Ovary (tissue), 10 donors: Measurements from ENCODE around the gene INCA1. TPM values are rescaled to one million over a fixed set of nuclear protein-coding genes. Genes with fewer than 3 reads are reported as not detected.

Experiments used
- DNase-seq, 5 donors: peaks; one replicate each; pipeline ENCODE4 v3.0.0-alpha.2; 2019 to 2020
- H3K27ac ChIP-seq, 2 donors: fragments of 200-600 bp; one replicate each; pipeline versions ENCODE4 v1.5.1 to v1.8.0; 2019 to 2022
- H3K27me3 ChIP-seq: fragments of 200-600 bp; one replicate; pipeline ENCODE4 v1.8.0; 2022
- H3K36me3 ChIP-seq: fragments of 200-600 bp; sonication (generic); one replicate; pipeline ENCODE4 v1.5.1; 2019
- H3K4me1 ChIP-seq: one replicate; pipeline ENCODE4 v1.8.1; 2013; ENCODE audit warnings: mild to moderate bottlenecking, moderate library complexity; ENCODE audit not compliant: insufficient read depth
- H3K4me3 ChIP-seq: fragments of 200-600 bp; sonication (generic); one replicate; pipeline ENCODE4 v1.5.1; 2017
- H3K9me3 ChIP-seq, 2 donors: fragments of 200-600 bp in 1 of 2; sonication (generic) in 1 of 2; one replicate each; pipeline versions ENCODE4 v1.5.1 to v1.8.1; 2013 to 2019; ENCODE audit warnings: mild to moderate bottlenecking in 1 of 2, moderate library complexity in 1 of 2
- EP300 ChIP-seq: sonication (generic); formaldehyde crosslinking; IDR thresholded peaks from one replicate; pipeline ENCODE4 v1.6.1; 2017; ENCODE audit warnings: antibody characterized with exemption
- POLR2A ChIP-seq: fragments of 450-650 bp; IDR thresholded peaks from one replicate; pipeline ENCODE4 v1.6.1; 2017; ENCODE audit warnings: antibody characterized with exemption, mild to moderate bottlenecking, moderate library complexity
- WGBS, 3 donors: extraction: QIAGEN DNeasy Blood & Tissue Kit in 1 of 3; methylation state at CpG; one replicate each; pipeline versions ENCODE4 v1.1.5 to v1.1.7; 2013 to 2017; 5-methylcytosine and 5-hydroxymethylcytosine counted together
- intact Hi-C, 4 donors: fragments of 100-400 bp; cut with DNase I; formaldehyde crosslinking; loops; one replicate each; pipeline versions ENCODE4 v1.11.0 to v1.15.1; 2022 to 2023
- long read RNA-seq, 3 donors: library from polyadenylated mRNA in 2 of 3; unstranded in 2 of 3; transcript quantifications; one replicate each; pipeline ENCODE4 v2.0.0 and lab custom pipeline, GENCODE V29; 2021 to 2026
- polyA plus RNA-seq, 2 donors: library from polyadenylated mRNA; stranded (reverse); fragments of 200-250 nt in 1 of 2; fragments of 350-450 nt in 1 of 2; fragmentation: Illumina TruSeq in 1 of 2; extraction: RNeasy Lipid Tissue Mini Kit (QIAGEN cat#74804) in 1 of 2; gene quantifications; one replicate each; pipeline ENCODE4 v1.2.3, GENCODE V29; 2013 to 2014
- total RNA-seq, 7 donors: library from RNA; depleted of rRNA in 2 of 7; stranded (reverse); fragments of >200 nt in 2 of 7; fragmentation: NEBNext Ultra II Directional in 3 of 7; extraction: Animal tissue kit (Norgen Biotek cat#: 25700) in 3 of 7; gene quantifications; one replicate each; pipeline versions ENCODE4 v1.1.0 to v1.2.4, GENCODE V29; 2016 to 2023
- TF ChIP-seq, protein P1 (sequence below), 3 donors: fragments of 450-650 bp in 2 of 3; fragments of 200-600 bp in 1 of 3; IDR thresholded peaks; one replicate each; pipeline versions ENCODE4 v1.5.1 to v1.8.0; 2016 to 2022; ENCODE audit warnings: antibody characterized with exemption in 3 of 3, mild to moderate bottlenecking in 1 of 3
- donor health status: DM: no; HTN: no; CAD: no; lungs with moderate emphysema.
- donor health status: DM: no; HTN: no; CAD: no.
- donor health status: Bipolar disorder and iron deficiency.
- donor health status: DM: yes; HTN: yes; CAD: no.
- donor health status: DM: no; HTN: no; CAD: no.
- donor health status: DM: yes; HTN: yes; CAD: no.

Gene INCA1, protein sequence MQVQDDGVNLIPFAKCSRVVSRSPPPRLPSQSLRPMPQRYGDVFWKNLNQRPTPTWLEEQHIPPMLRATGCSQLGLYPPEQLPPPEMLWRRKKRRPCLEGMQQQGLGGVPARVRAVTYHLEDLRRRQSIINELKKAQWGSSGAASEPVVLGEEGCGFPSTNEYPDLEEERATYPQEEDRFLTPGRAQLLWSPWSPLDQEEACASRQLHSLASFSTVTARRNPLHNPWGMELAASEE
- total RNA-seq, result 1 to 10 TPM in 6 of 7 donors, under 1 TPM in 1; 0.95 to 5.0 (median 1.9) TPM
- polyA plus RNA-seq, result 1 to 10 TPM; 1.5 to 2.8 TPM
- long read RNA-seq, donor 1, result 0 reads
- long read RNA-seq, donor 2, partial matches to known transcripts, result 5 of 35 reads
- long read RNA-seq, donor 2, other reads (novel, unspliced or antisense), result 29 of 35 reads
- long read RNA-seq, donor 3, partial matches to known transcripts, result 0 of 5 reads
- long read RNA-seq, donor 3, other reads (novel, unspliced or antisense), result 4 of 5 reads

DNA sequence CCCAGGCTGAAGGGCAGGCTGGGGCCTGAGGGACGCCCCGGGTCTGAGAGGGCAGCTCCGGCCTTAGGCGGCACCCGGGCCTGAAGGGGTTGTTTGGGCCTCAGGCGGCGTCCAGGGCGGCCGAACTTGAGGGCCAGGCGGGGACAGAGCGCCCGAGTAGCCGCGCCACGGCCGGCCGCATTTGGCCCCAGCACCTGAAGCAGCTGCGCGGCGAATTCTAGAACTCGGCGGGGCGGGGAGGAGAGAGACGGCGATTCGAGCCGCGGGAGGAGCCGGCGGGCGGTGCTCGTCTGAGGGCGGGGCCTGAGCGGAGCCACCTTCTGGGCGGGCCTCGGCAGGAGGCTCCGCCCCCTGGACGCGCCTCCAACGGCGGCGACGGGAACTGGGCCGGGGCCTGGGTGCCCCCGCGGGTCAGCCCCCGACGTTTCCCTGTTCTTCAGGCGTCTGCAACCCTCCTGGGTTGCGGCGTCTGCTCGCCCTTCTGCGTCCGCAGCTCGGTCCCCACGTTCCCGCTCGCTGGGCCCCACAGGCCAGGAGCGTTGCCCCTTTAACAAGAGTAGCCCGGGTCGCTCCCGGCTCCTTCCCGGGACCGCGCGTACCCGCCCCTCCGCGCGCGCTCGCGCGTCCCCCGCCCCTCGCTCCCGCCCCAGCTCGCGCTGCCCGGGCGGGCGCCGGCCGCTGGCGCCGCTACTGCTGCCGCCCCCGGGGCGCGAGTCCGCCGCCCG lies at the start of gene INCA1, which contains the start of gene KIF1C:
TSS of gene INCA1 (minus strand) at position 221 of the 725 bp plus-strand sequence. CDS start 3,085 bp downstream, outside the sequence.
TSS of gene KIF1C (plus strand) at position 649 of the 725 bp plus-strand sequence. CDS start 2,297 bp downstream, outside the sequence.
- H3K4me3 ChIP-seq, result peak within 1 kb of the TSS; percentile 75
- no peaks in the 10 kb centered on the region for H3K9me3 ChIP-seq
- no peaks in the 10 kb centered on the region for H3K27me3 ChIP-seq
- H3K4me1 ChIP-seq, result peaks cover 12% of the 10 kb centered on the region
- 0% methylated on average over 30 to 93 of the region's 93 CpGs for WGBS, 3 donors
- TF ChIP-seq POLR2A, result peak; percentile 74
- TF ChIP-seq, protein P1, sequence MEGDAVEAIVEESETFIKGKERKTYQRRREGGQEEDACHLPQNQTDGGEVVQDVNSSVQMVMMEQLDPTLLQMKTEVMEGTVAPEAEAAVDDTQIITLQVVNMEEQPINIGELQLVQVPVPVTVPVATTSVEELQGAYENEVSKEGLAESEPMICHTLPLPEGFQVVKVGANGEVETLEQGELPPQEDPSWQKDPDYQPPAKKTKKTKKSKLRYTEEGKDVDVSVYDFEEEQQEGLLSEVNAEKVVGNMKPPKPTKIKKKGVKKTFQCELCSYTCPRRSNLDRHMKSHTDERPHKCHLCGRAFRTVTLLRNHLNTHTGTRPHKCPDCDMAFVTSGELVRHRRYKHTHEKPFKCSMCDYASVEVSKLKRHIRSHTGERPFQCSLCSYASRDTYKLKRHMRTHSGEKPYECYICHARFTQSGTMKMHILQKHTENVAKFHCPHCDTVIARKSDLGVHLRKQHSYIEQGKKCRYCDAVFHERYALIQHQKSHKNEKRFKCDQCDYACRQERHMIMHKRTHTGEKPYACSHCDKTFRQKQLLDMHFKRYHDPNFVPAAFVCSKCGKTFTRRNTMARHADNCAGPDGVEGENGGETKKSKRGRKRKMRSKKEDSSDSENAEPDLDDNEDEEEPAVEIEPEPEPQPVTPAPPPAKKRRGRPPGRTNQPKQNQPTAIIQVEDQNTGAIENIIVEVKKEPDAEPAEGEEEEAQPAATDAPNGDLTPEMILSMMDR (IDR thresholded peaks at IDR 0.05), result peak in 2 of 3 donors; percentile 54 to 59
- no peak for TF ChIP-seq EP300
- peak; percentile 94 to 96 (median 95) for DNase-seq
- intact Hi-C loops, result no loop called here
- H3K27ac ChIP-seq, result peak within 1 kb of the TSS; percentile 74 to 90
- H3K36me3 ChIP-seq, result no peaks in the 10 kb centered on the region

DNA sequence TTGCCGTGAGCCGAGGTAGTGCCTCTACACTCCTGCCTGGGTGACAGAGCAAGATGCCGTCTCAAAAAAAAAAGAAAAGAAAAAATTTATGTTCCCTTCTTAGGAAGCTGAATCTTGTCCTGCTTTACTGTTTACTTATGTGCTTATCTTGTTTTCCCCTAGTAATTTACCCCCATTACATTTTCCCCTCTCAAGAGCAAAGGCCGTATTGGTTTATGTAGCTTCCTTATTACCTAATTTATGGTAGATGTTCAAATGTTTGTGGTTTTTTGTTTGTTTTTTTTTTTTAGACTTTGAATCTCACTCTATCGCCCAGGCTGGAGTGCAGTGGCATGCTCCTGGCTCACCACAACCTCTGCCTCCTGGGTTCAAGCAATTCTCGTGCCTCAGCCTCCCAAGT lies 48.2 kb upstream of the INCA1 start:
- no peak overlapping the region for H3K4me3 ChIP-seq
- no peaks in the 10 kb centered on the region for H3K9me3 ChIP-seq
- no peak overlapping the region for H3K27ac ChIP-seq
- WGBS, 3 donors, result 84 to 90% (median 88%) methylated on average over 6 of the region's 6 CpGs
- H3K36me3 ChIP-seq, result no peaks in the 10 kb centered on the region
- TF ChIP-seq POLR2A, result no peak
- TF ChIP-seq EP300, result no peak
- TF ChIP-seq, protein P1 (IDR thresholded peaks at IDR 0.05), result no peak
- H3K4me1 ChIP-seq, result peaks cover 6% of the 10 kb centered on the region
- DNase-seq, result no peak
- intact Hi-C loops, result no loop called here
- H3K27me3 ChIP-seq, result no peaks in the 10 kb centered on the region

DNA sequence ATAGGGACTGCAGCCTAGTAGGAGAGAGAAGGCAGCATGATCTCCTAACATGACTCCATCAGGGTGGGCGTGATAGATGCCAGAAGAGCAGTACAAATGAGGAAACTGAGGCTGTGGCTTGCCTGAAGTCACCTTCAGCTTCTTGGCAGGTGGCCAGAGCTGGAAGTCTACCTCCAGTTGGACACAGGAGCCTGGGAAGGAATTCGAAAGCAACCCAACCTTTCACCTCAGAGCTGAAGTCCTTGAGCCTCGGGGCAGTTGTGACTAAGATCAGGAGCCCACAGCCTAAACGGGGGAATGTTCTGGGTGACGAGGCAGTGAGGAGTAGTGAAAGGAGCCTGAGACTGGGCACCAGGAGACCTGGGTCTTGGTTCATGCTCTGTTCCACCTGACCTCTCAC lies 47.3 kb upstream of the INCA1 start:
- no peaks in the 10 kb centered on the region for H3K27me3 ChIP-seq
- intact Hi-C loops, result no loop called here
- no peaks in the 10 kb centered on the region for H3K9me3 ChIP-seq
- H3K36me3 ChIP-seq, result no peaks in the 10 kb centered on the region
- WGBS, 3 donors, result 89 to 92% (median 90%) methylated on average over 4 to 5 of the region's 5 CpGs
- DNase-seq, result no peak
- H3K27ac ChIP-seq, result no peak overlapping the region
- H3K4me1 ChIP-seq, result peaks cover 2% of the 10 kb centered on the region
- no peak overlapping the region for H3K4me3 ChIP-seq
- TF ChIP-seq, protein P1 (IDR thresholded peaks at IDR 0.05), result no peak
- no peak for TF ChIP-seq POLR2A
- TF ChIP-seq EP300, result no peak

DNA sequence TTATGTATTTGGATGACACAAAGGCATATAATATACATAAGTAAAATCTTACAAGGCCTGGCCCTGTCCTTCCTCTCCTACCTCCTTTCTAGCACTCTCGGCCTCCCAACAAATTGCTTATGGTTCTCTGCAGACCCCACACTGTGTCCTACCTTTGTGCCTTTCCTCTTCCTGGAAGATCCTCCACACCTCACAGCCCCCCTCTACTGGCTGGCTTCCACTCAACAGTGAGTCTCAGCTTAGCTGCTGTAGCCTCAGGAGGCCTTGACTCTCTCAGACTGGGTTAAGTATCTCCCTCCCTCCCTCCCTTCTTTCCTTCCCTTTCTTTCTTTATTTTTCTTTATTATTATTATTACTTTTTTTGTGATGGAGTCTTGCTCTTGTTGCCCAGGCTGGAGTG lies 46.2 kb upstream of the INCA1 start:
- no peaks in the 10 kb centered on the region for H3K4me1 ChIP-seq
- TF ChIP-seq, protein P1 (IDR thresholded peaks at IDR 0.05), result no peak
- TF ChIP-seq EP300 (no peak), POLR2A (no peak)
- H3K27ac ChIP-seq, result no peak overlapping the region
- H3K36me3 ChIP-seq, result no peaks in the 10 kb centered on the region
- intact Hi-C loops, result no loop called here
- DNase-seq, result no peak
- no peak overlapping the region for H3K4me3 ChIP-seq
- H3K9me3 ChIP-seq, result no peaks in the 10 kb centered on the region
- no peaks in the 10 kb centered on the region for H3K27me3 ChIP-seq
- 88 to 100% (median 98%) methylated on average over 1 of the region's 1 CpG for WGBS, 3 donors
